ENCODE results near the gene ASRGL1. TPM values are rescaled to one million over a fixed set of nuclear protein-coding genes. Genes with fewer than 3 reads are reported as not detected.
"Not testable (repeated sequence)": the region's sequence is repeated elsewhere in the genome, so short reads cannot be mapped to it uniquely, and the experiment has no call there.

The ASRGL1 gene
- total RNA-seq, 1 experiment from 2014 or later = 7.2 TPM

- in situ Hi-C loops (cut with HindIII; ENCODE audit: low pct_unique_long_range_greater_than_20kb, low sequenced_read_pairs); DNase-seq (ENCODE audit: low read depth, low spot score): not testable (repeated sequence)
These were observed 48.8 kb downstream of the ASRGL1 start for GRCh38 chr11:62386083-62386482.

GRCh38 chr11:62387381-62387780 is 50.1 kb downstream of the ASRGL1 start:
- DNase-seq (ENCODE audit: low read depth, low spot score) = no peak
- in situ Hi-C loops (cut with HindIII; ENCODE audit: low pct_unique_long_range_greater_than_20kb, low sequenced_read_pairs) = no loop called here

GRCh38 chr11:62388999-62389398 is 51.8 kb downstream of the ASRGL1 start:
- DNase-seq (ENCODE audit: low read depth, low spot score) = no peak
- in situ Hi-C loops (cut with HindIII; ENCODE audit: low pct_unique_long_range_greater_than_20kb, low sequenced_read_pairs) = no loop called here

- DNase-seq (ENCODE audit: low read depth, low spot score) = no peak
- in situ Hi-C loops (cut with HindIII; ENCODE audit: low pct_unique_long_range_greater_than_20kb, low sequenced_read_pairs) = no loop called here
These were observed 53.0 kb downstream of the ASRGL1 start for GRCh38 chr11:62390237-62390636.

GRCh38 chr11:62390722-62391121 is 53.5 kb downstream of the ASRGL1 start:
- in situ Hi-C loops (cut with HindIII; ENCODE audit: low pct_unique_long_range_greater_than_20kb, low sequenced_read_pairs) = no loop called here
- DNase-seq (ENCODE audit: low read depth, low spot score) = no peak

- in situ Hi-C loops (cut with HindIII; ENCODE audit: low pct_unique_long_range_greater_than_20kb, low sequenced_read_pairs) = no loop called here
- no peak for DNase-seq (ENCODE audit: low read depth, low spot score)
These were observed 54.6 kb downstream of the ASRGL1 start for GRCh38 chr11:62391642-62392425.

- in situ Hi-C loops (cut with HindIII; ENCODE audit: low pct_unique_long_range_greater_than_20kb, low sequenced_read_pairs) = no loop called here
These were observed 55.3 kb downstream of the ASRGL1 start for GRCh38 chr11:62392506-62392905.

GRCh38 chr11:62393061-62393611 is 55.9 kb downstream of the ASRGL1 start:
- peak; percentile 34 for DNase-seq (ENCODE audit: low read depth, low spot score)
- in situ Hi-C loops (cut with HindIII; ENCODE audit: low pct_unique_long_range_greater_than_20kb, low sequenced_read_pairs) = no loop called here

More at GRCh38 chr11:62392506-62392905, 55.3 kb downstream of the ASRGL1 start:
- DNase-seq (ENCODE audit: low read depth, low spot score) = no peak

GRCh38 chr11:62393735-62394134 is 56.5 kb downstream of the ASRGL1 start:
- in situ Hi-C loops (cut with HindIII; ENCODE audit: low pct_unique_long_range_greater_than_20kb, low sequenced_read_pairs) = no loop called here
- no peak for DNase-seq (ENCODE audit: low read depth, low spot score)

GRCh38 chr11:62394825-62395538 is 57.7 kb downstream of the ASRGL1 start:
- in situ Hi-C loops (cut with HindIII; ENCODE audit: low pct_unique_long_range_greater_than_20kb, low sequenced_read_pairs) = no loop called here
- DNase-seq (ENCODE audit: low read depth, low spot score) = peak; percentile 85

- in situ Hi-C loops (cut with HindIII; ENCODE audit: low pct_unique_long_range_greater_than_20kb, low sequenced_read_pairs) = no loop called here
- no peak for DNase-seq (ENCODE audit: low read depth, low spot score)
These were observed 58.8 kb downstream of the ASRGL1 start for GRCh38 chr11:62395885-62396551.

GRCh38 chr11:62398011-62398994 is 61.1 kb downstream of the ASRGL1 start:
- in situ Hi-C loops (cut with HindIII; ENCODE audit: low pct_unique_long_range_greater_than_20kb, low sequenced_read_pairs) = no loop called here
- no peak for DNase-seq (ENCODE audit: low read depth, low spot score)

GRCh38 chr11:62399172-62399877 is 62.1 kb downstream of the ASRGL1 start:
- DNase-seq (ENCODE audit: low read depth, low spot score) = no peak
- in situ Hi-C loops (cut with HindIII; ENCODE audit: low pct_unique_long_range_greater_than_20kb, low sequenced_read_pairs) = no loop called here

GRCh38 chr11:62399878-62400266 is 62.6 kb downstream of the ASRGL1 start:
- in situ Hi-C loops (cut with HindIII; ENCODE audit: low pct_unique_long_range_greater_than_20kb, low sequenced_read_pairs) = no loop called here

GRCh38 chr11:62400281-62400680 is 63.0 kb downstream of the ASRGL1 start:
- no peak for DNase-seq (ENCODE audit: low read depth, low spot score)
- in situ Hi-C loops (cut with HindIII; ENCODE audit: low pct_unique_long_range_greater_than_20kb, low sequenced_read_pairs) = no loop called here

More at GRCh38 chr11:62399878-62400266, 62.6 kb downstream of the ASRGL1 start:
- no peak for DNase-seq (ENCODE audit: low read depth, low spot score)

GRCh38 chr11:62400760-62401159 is 63.5 kb downstream of the ASRGL1 start:
- in situ Hi-C loops (cut with HindIII; ENCODE audit: low pct_unique_long_range_greater_than_20kb, low sequenced_read_pairs) = no loop called here

More at GRCh38 chr11:62400760-62401159, 63.5 kb downstream of the ASRGL1 start:
- no peak for DNase-seq (ENCODE audit: low read depth, low spot score)
